NCI-H1105 treated with DMSO at 0.1 percent for 48 hours (cell line): Measurements from ENCODE around the gene EVA1C.
"Not testable (repeated sequence)": the region's sequence is repeated elsewhere in the genome, so short reads cannot be mapped to it uniquely, and the experiment has no call there.

Source experiments
- DNase-seq: peaks from one replicate; lab custom pipeline; 2025; lab: John Stamatoyannopoulos, UW

EVA1C gene

GRCh38 chr21:32499249-32500055, 86.9 kb downstream of the EVA1C start:
- DNase-seq, result no peak

GRCh38 chr21:32503641-32504040, 91.1 kb downstream of the EVA1C start:
- not testable (repeated sequence) for DNase-seq

- not testable (repeated sequence) for DNase-seq
Measured at GRCh38 chr21:32505767-32506166, 93.3 kb downstream of the EVA1C start.

GRCh38 chr21:32506411-32506965, 94.0 kb downstream of the EVA1C start:
- not testable (repeated sequence) for DNase-seq

GRCh38 chr21:32507342-32507919, 94.9 kb downstream of the EVA1C start:
- DNase-seq, result no peak

- not testable (repeated sequence) for DNase-seq
Measured at GRCh38 chr21:32508036-32508435, 95.5 kb downstream of the EVA1C start.

GRCh38 chr21:32508558-32508957, 96.1 kb downstream of the EVA1C start:
- no peak for DNase-seq

- not testable (repeated sequence) for DNase-seq
Measured at GRCh38 chr21:32508975-32509374, 96.5 kb downstream of the EVA1C start.

GRCh38 chr21:32514275-32515055, 102.0 kb downstream of the EVA1C start:
- DNase-seq, result no peak

- peak; percentile 2 for DNase-seq
Measured at GRCh38 chr21:32515874-32516273, 103.4 kb downstream of the EVA1C start.

- no peak for DNase-seq
Measured at GRCh38 chr21:32516756-32517649, 104.5 kb downstream of the EVA1C start.

- DNase-seq, result no peak
Measured at GRCh38 chr21:32519945-32520874, 107.7 kb downstream of the EVA1C start.

- DNase-seq, result peak; percentile 55
Measured at GRCh38 chr21:32520875-32521735, 108.6 kb downstream of the EVA1C start.

- no peak for DNase-seq
Measured at GRCh38 chr21:32521736-32522355, 109.3 kb downstream of the EVA1C start.

GRCh38 chr21:32523463-32523862, 111.0 kb downstream of the EVA1C start:
- DNase-seq, result no peak

- no peak for DNase-seq
Measured at GRCh38 chr21:32523988-32524719, 111.6 kb downstream of the EVA1C start.

GRCh38 chr21:32525282-32525681, 112.8 kb downstream of the EVA1C start:
- no peak for DNase-seq

GRCh38 chr21:32529679-32530078, 117.2 kb downstream of the EVA1C start:
- DNase-seq, result no peak
